OCI-LY1 (cell line): ENCODE results near the gene IMPA2.

Source experiments
- CTCF ChIP-seq: fragments of 200-600 bp; sonication (generic), shearing (Covaris generic); IDR thresholded peaks from 2 replicates; pipeline ENCODE4 v1.5.1; 2017; ENCODE audit warnings: mild to moderate bottlenecking, antibody characterized with exemption, low read length, moderate library complexity, mixed read lengths
- EZH2 ChIP-seq: fragments of 200-600 bp; sonication (generic), shearing (Covaris generic); IDR thresholded peaks from 2 replicates; pipeline ENCODE4 v1.8.0; 2017; ENCODE audit warnings: borderline replicate concordance, mixed run types, mild to moderate bottlenecking, antibody characterized with exemption, low read length, moderate library complexity, mixed read lengths

GRCh38 chr18:12049978-12050811, 68.9 kb downstream of the IMPA2 start:
- TF ChIP-seq CTCF (no peak), EZH2 (no peak)
